HCT116 (cell line): Measurements from ENCODE around the gene ACTG2. TPM values are rescaled to one million over a fixed set of nuclear protein-coding genes. Genes with fewer than 3 reads are reported as not detected.

ENCODE experiments used
- ATAC-seq: fragments of 200-7000 bp; cut with Tn5 transposase; 2 replicates; pipeline ENCODE4 v1.9.1; 2020; ENCODE audit warnings: mild to moderate bottlenecking, moderate library complexity
- BruUV-seq: library from RNA; stranded (reverse); fragments of 400-500 nt; replicated peaks from 2 replicates; lab custom pipeline; 2021; lab: Mats Ljungman, UMichigan
- CTCF ChIA-PET: fragments of 300-600 bp; sonication (Branson Sonifier 250); formaldehyde crosslinking; loops from one replicate; lab custom pipeline; 2021; ENCODE audit warnings: antibody characterized with exemption; lab: Charles Lee
- POLR2A ChIA-PET: fragments of 300-600, 350-600 bp; sonication (Branson Sonifier 250); formaldehyde crosslinking; loops from one replicate; lab custom pipeline; 2021; ENCODE audit warnings: antibody characterized with exemption; lab: Charles Lee
- RAD21 ChIA-PET, 2 experiments: fragments of 300-600 bp; sonication (Branson Sonifier 250); formaldehyde crosslinking; loops; one replicate each; lab custom pipeline; 2023; ENCODE audit warnings: low total read pairs in 2 of 2; ENCODE audit not compliant: uncharacterized antibody in 2 of 2, unreplicated experiment in 2 of 2, low non-redundant PET in 1 of 2; lab: Charles Lee
- DNase-seq: peaks from one replicate; pipeline ENCODE4 v3.0.0-alpha.2; 2010; ENCODE audit warnings: low read depth, low spot score
- H2AFZ ChIP-seq: fragments of 200-600 bp; shearing (Covaris generic), sonication (generic); 2 replicates; pipeline ENCODE4 v1.6.1; 2017; ENCODE audit warnings: low read depth, mixed run types, mixed read lengths, antibody characterized with exemption, low read length; ENCODE audit not compliant: poor library complexity, severe bottlenecking
- H3K27ac ChIP-seq: 2 replicates; pipeline ENCODE4 v1.5.1; 2012; ENCODE audit warnings: low read depth, low read length
- H3K27me3 ChIP-seq: fragments of 200-600 bp; sonication (generic); 2 replicates; pipeline ENCODE4 v1.6.1; 2016; ENCODE audit warnings: mixed run types, low read length, mixed read lengths; ENCODE audit not compliant: insufficient read depth
- H3K36me3 ChIP-seq, 2 experiments: fragments of 200-500 bp in 1 of 2; fragments of 200-600 bp in 1 of 2; sonication (Bioruptor generic) in 1 of 2; sonication (generic) in 1 of 2; 2 replicates each; pipeline versions ENCODE4 v1.5.1 to v1.6.1; 2014 to 2016; ENCODE audit warnings: low read length in 2 of 2, inconsistent platforms in 1 of 2, mixed read lengths in 1 of 2, mixed run types in 1 of 2; ENCODE audit not compliant: insufficient read depth in 2 of 2, control insufficient read depth in 1 of 2
- H3K4me1 ChIP-seq, 2 experiments: fragments of 200-600 bp in 1 of 2; sonication (generic) in 1 of 2; 2 replicates each; pipeline versions ENCODE4 v1.5.1 to v1.6.1; 2012 to 2017; ENCODE audit warnings: low read length in 2 of 2, inconsistent platforms in 1 of 2, mild to moderate bottlenecking in 1 of 2, mixed read lengths in 1 of 2, mixed run types in 1 of 2, moderate library complexity in 1 of 2; ENCODE audit not compliant: insufficient read depth in 2 of 2, control insufficient read depth in 1 of 2
- H3K4me2 ChIP-seq: fragments of 200-600 bp; sonication (generic); 2 replicates; pipeline ENCODE4 v1.6.1; 2017; ENCODE audit warnings: mixed run types, low read length, mixed read lengths
- H3K4me3 ChIP-seq, 2 experiments: fragments of 200-600 bp in 1 of 2; sonication (generic) in 1 of 2; replicated peaks in 1 of 2; 2 replicates each; pipeline ENCODE4 v1.5.1; 2011 to 2016; ENCODE audit warnings: low read length in 2 of 2, control low read depth in 1 of 2, low read depth in 1 of 2, mild to moderate bottlenecking in 1 of 2, mixed read lengths in 1 of 2, mixed run types in 1 of 2
- H3K79me2 ChIP-seq: fragments of 200-600 bp; sonication (generic); 2 replicates; pipeline ENCODE4 v1.6.1; 2017; ENCODE audit warnings: mild to moderate bottlenecking, mixed run types, low read length, moderate library complexity, mixed read lengths; ENCODE audit not compliant: insufficient read depth
- H3K9ac ChIP-seq: fragments of 200-600 bp; sonication (generic); 2 replicates; pipeline ENCODE4 v1.6.1; 2016; ENCODE audit warnings: low read length, mixed read lengths
- H3K9me2 ChIP-seq: fragments of 200-600 bp; sonication (generic), shearing (Covaris generic); 2 replicates; pipeline ENCODE4 v1.6.1; 2017; ENCODE audit warnings: mixed run types, mild to moderate bottlenecking, moderate library complexity; ENCODE audit not compliant: insufficient read depth
- H3K9me3 ChIP-seq, 2 experiments: fragments of 200-500 bp in 1 of 2; fragments of 200-600 bp in 1 of 2; sonication (Bioruptor generic) in 1 of 2; sonication (generic) in 1 of 2; 2 replicates each; pipeline ENCODE4 v1.6.1; 2014 to 2017; ENCODE audit warnings: low read length in 2 of 2, mixed read lengths in 2 of 2, inconsistent platforms in 1 of 2, low read depth in 1 of 2, mild to moderate bottlenecking in 1 of 2, mixed run types in 1 of 2, moderate library complexity in 1 of 2; ENCODE audit not compliant: control insufficient read depth in 1 of 2, insufficient read depth in 1 of 2
- H4K20me1 ChIP-seq: fragments of 200-600 bp; sonication (generic), shearing (Covaris generic); 2 replicates; pipeline ENCODE4 v1.6.1; 2017; ENCODE audit warnings: mixed run types, mild to moderate bottlenecking, moderate library complexity; ENCODE audit not compliant: insufficient read depth
- CEBPB ChIP-seq: IDR thresholded peaks from 2 replicates; pipeline ENCODE4 v1.6.1; 2012; ENCODE audit warnings: low read depth
- ELF1 ChIP-seq: IDR thresholded peaks from 2 replicates; pipeline ENCODE4 v1.6.1; 2012; ENCODE audit warnings: low read depth, borderline replicate concordance
- FOSL1 ChIP-seq: IDR thresholded peaks from 2 replicates; pipeline ENCODE4 v1.6.1; 2012; ENCODE audit warnings: low read depth
- JUND ChIP-seq: IDR thresholded peaks from 2 replicates; pipeline ENCODE4 v1.6.1; 2012
- SIN3A ChIP-seq: IDR thresholded peaks from 2 replicates; pipeline ENCODE4 v1.6.1; 2012; ENCODE audit warnings: low read depth
- SP1 ChIP-seq: IDR thresholded peaks from 2 replicates; pipeline ENCODE4 v1.6.1; 2012; ENCODE audit warnings: low read depth
- SRF ChIP-seq: IDR thresholded peaks from 2 replicates; pipeline ENCODE4 v1.6.1; 2012; ENCODE audit warnings: low read depth
- YY1 ChIP-seq: IDR thresholded peaks from 2 replicates; pipeline ENCODE4 v1.6.1; 2011; ENCODE audit warnings: low read length, low read depth, moderate library complexity, mild to moderate bottlenecking; ENCODE audit not compliant: insufficient replicate concordance; ENCODE audit errors: extremely low read depth
- intact Hi-C: fragments of 100-400 bp; cut with micrococcal nuclease; formaldehyde crosslinking; loops from 2 replicates; pipeline ENCODE4 v1.10.0; 2022
- total RNA-seq: library from RNA; stranded (reverse); gene quantifications from one replicate; pipeline ENCODE4 v1.2.1, GENCODE V29; 2021; ENCODE audit not compliant: unreplicated experiment
- TF ChIP-seq, protein P1 (sequence below), 3 experiments: fragments of 200-600 bp in 1 of 3; sonication (generic) in 1 of 3; IDR thresholded peaks in 2 of 3; conservative IDR thresholded peaks in 1 of 3; 2 replicates each; pipeline ENCODE4 v1.5.1; 2012 to 2017; ENCODE audit warnings: low read depth in 2 of 3, low read length in 2 of 3, antibody characterized with exemption in 1 of 3, borderline replicate concordance in 1 of 3, control low read depth in 1 of 3, mild to moderate bottlenecking in 1 of 3, mixed read lengths in 1 of 3, mixed run types in 1 of 3, moderate library complexity in 1 of 3; ENCODE audit not compliant: insufficient read depth in 1 of 3
- TF ChIP-seq, protein P2 (sequence below): IDR thresholded peaks from 2 replicates; pipeline ENCODE4 v1.6.1; 2012; ENCODE audit warnings: low read depth

The ACTG2 gene
- total RNA-seq, 1 experiment from 2014 or later = 0.89 TPM

DNA sequence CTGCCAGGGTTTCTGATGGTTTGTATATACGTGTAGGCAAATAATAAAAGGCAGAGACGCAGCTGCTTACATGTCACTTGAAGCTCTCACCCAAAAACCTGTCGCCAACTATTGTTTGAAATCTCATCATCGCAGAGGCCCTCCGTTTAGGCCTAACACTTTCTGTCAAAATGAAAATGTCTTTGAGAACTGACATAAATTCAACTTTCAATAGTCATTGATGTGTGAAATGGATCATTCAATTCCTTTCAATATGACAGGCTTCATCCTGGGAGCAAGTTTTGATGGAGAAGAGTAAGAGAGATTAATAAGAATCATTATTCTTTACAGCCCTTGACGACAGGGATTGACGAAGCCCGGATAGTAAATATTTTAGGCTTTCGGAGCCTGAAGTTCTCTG is 2.7 kb downstream of the ACTG2 start:
- no peaks in the 10 kb centered on the region for H4K20me1 ChIP-seq
- CTCF ChIA-PET = no interaction called here
- peaks cover 0 to 6% of the 10 kb centered on the region in 2 experiments; a peak in 1 of 4 replicates for H3K4me1 ChIP-seq
- H3K27me3 ChIP-seq = no peaks in the 10 kb centered on the region
- DNase-seq = no peak
- RAD21 ChIA-PET = no interaction called here
- no peaks in the 10 kb centered on the region for H3K36me3 ChIP-seq
- no peak overlapping the region for H3K4me2 ChIP-seq
- TF ChIP-seq SP1 (no peak), JUND (no peak), FOSL1 (no peak), ELF1 (no peak), SIN3A (no peak), YY1 (no peak), CEBPB (no peak), SRF (no peak)
- TF ChIP-seq, protein P1, sequence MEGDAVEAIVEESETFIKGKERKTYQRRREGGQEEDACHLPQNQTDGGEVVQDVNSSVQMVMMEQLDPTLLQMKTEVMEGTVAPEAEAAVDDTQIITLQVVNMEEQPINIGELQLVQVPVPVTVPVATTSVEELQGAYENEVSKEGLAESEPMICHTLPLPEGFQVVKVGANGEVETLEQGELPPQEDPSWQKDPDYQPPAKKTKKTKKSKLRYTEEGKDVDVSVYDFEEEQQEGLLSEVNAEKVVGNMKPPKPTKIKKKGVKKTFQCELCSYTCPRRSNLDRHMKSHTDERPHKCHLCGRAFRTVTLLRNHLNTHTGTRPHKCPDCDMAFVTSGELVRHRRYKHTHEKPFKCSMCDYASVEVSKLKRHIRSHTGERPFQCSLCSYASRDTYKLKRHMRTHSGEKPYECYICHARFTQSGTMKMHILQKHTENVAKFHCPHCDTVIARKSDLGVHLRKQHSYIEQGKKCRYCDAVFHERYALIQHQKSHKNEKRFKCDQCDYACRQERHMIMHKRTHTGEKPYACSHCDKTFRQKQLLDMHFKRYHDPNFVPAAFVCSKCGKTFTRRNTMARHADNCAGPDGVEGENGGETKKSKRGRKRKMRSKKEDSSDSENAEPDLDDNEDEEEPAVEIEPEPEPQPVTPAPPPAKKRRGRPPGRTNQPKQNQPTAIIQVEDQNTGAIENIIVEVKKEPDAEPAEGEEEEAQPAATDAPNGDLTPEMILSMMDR (IDR thresholded peaks at IDR 0.05 in 2 of 3, conservative IDR thresholded peaks at IDR 0.05 in 1 of 3; ENCODE audit: borderline replicate concordance in 1 of 3, insufficient read depth in 1 of 3, low read depth in 2 of 3, low read length in 2 of 3) = no peak
- TF ChIP-seq, protein P2, sequence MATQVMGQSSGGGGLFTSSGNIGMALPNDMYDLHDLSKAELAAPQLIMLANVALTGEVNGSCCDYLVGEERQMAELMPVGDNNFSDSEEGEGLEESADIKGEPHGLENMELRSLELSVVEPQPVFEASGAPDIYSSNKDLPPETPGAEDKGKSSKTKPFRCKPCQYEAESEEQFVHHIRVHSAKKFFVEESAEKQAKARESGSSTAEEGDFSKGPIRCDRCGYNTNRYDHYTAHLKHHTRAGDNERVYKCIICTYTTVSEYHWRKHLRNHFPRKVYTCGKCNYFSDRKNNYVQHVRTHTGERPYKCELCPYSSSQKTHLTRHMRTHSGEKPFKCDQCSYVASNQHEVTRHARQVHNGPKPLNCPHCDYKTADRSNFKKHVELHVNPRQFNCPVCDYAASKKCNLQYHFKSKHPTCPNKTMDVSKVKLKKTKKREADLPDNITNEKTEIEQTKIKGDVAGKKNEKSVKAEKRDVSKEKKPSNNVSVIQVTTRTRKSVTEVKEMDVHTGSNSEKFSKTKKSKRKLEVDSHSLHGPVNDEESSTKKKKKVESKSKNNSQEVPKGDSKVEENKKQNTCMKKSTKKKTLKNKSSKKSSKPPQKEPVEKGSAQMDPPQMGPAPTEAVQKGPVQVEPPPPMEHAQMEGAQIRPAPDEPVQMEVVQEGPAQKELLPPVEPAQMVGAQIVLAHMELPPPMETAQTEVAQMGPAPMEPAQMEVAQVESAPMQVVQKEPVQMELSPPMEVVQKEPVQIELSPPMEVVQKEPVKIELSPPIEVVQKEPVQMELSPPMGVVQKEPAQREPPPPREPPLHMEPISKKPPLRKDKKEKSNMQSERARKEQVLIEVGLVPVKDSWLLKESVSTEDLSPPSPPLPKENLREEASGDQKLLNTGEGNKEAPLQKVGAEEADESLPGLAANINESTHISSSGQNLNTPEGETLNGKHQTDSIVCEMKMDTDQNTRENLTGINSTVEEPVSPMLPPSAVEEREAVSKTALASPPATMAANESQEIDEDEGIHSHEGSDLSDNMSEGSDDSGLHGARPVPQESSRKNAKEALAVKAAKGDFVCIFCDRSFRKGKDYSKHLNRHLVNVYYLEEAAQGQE = no peak
- no peak overlapping the region for H3K9ac ChIP-seq
- H3K4me3 ChIP-seq = no peak overlapping the region
- H3K79me2 ChIP-seq = no peaks in the 10 kb centered on the region
- no peaks in the 10 kb centered on the region for H3K9me2 ChIP-seq
- intact Hi-C loops = no loop called here
- POLR2A ChIA-PET = no interaction called here
- no TSS peak for BruUV-seq
- no peak for ATAC-seq
- H3K9me3 ChIP-seq = no peaks in the 10 kb centered on the region
- H2AFZ ChIP-seq = no peak overlapping the region
- no peak overlapping the region for H3K27ac ChIP-seq
